HEK293 (cell line): ENCODE data around the gene TNS1.

Experiments
- CTCF ChIA-PET: fragments of 350-600 bp; formaldehyde crosslinking; extraction: SDS; loops from one replicate; lab custom pipeline; 2021; ENCODE audit warnings: antibody characterized with exemption; lab: Yijun Ruan, JAX
- POLR2A ChIA-PET: fragments of 300-600 bp; formaldehyde crosslinking; extraction: SDS; loops from one replicate; lab custom pipeline; 2020; ENCODE audit warnings: antibody characterized with exemption, inconsistent platforms; lab: Yijun Ruan, JAX
- H3K27ac ChIP-seq: fragments of 200-500 bp; sonication (Bioruptor generic); 2 replicates; pipeline ENCODE4 v1.5.1; 2014; ENCODE audit warnings: low read depth, low read length, control low read depth, inconsistent platforms; ENCODE audit errors: extremely low read depth
- H3K36me3 ChIP-seq, 2 experiments: fragments of 200-500 bp in 1 of 2; sonication (Bioruptor generic) in 1 of 2; 1 replicate in 1 of 2; 2 replicates in 1 of 2; pipeline ENCODE4 v1.5.1; 2014 to 2017; ENCODE audit warnings: inconsistent platforms in 2 of 2, low read length in 2 of 2; ENCODE audit not compliant: control insufficient read depth in 2 of 2, insufficient read depth in 1 of 2
- H3K4me1 ChIP-seq: fragments of 200-500 bp; sonication (Bioruptor generic); 2 replicates; pipeline ENCODE4 v1.5.1; 2014; ENCODE audit warnings: mild to moderate bottlenecking, low read length, inconsistent platforms; ENCODE audit not compliant: control insufficient read depth, insufficient read depth
- H3K4me3 ChIP-seq: 2 replicates; pipeline ENCODE4 v1.5.1; 2011; ENCODE audit warnings: low read depth, mild to moderate bottlenecking, control low read depth, low read length, moderate library complexity
- H3K9me3 ChIP-seq: fragments of 200-500 bp; sonication (Bioruptor generic); 2 replicates; pipeline ENCODE4 v1.5.1; 2014; ENCODE audit warnings: low read depth, low read length, inconsistent platforms; ENCODE audit not compliant: control insufficient read depth, insufficient read depth
- OSR2 ChIP-seq: fragments of 450-650 bp; formaldehyde crosslinking; IDR thresholded peaks from 2 replicates; pipeline ENCODE4 v1.5.1; 2016; ENCODE audit warnings: missing biosample characterization, missing genetic modification characterization
- PRDM4 ChIP-seq: fragments of 450-650 bp; formaldehyde crosslinking; IDR thresholded peaks from 2 replicates; pipeline ENCODE4 v1.5.1; 2017; ENCODE audit warnings: missing biosample characterization, missing genetic modification characterization
- SP7 ChIP-seq: fragments of 450-650 bp; formaldehyde crosslinking; IDR thresholded peaks from 2 replicates; pipeline ENCODE4 v1.5.1; 2016; ENCODE audit warnings: missing biosample characterization, missing genetic modification characterization
- YY1 ChIP-seq: fragments of 450-650 bp; formaldehyde crosslinking; IDR thresholded peaks from 2 replicates; pipeline ENCODE4 v1.5.1; 2018; ENCODE audit warnings: missing biosample characterization, missing genetic modification characterization
- ZBTB11 ChIP-seq: fragments of 450-650 bp; formaldehyde crosslinking; conservative IDR thresholded peaks from 2 replicates; pipeline ENCODE4 v1.5.1; 2016; ENCODE audit warnings: low read depth, missing biosample characterization, missing genetic modification characterization
- ZBTB17 ChIP-seq: fragments of 450-650 bp; formaldehyde crosslinking; IDR thresholded peaks from 2 replicates; pipeline ENCODE4 v1.5.1; 2016; ENCODE audit warnings: missing biosample characterization, missing genetic modification characterization
- ZBTB6 ChIP-seq: fragments of 450-650 bp; formaldehyde crosslinking; IDR thresholded peaks from 2 replicates; pipeline ENCODE4 v1.5.1; 2017; ENCODE audit warnings: missing biosample characterization, missing genetic modification characterization
- ZNF157 ChIP-seq: fragments of 450-650 bp; formaldehyde crosslinking; IDR thresholded peaks from 2 replicates; pipeline ENCODE4 v1.5.1; 2016; ENCODE audit warnings: missing biosample characterization, missing genetic modification characterization
- ZNF391 ChIP-seq: fragments of 450-650 bp; formaldehyde crosslinking; IDR thresholded peaks from 2 replicates; pipeline ENCODE4 v1.5.1; 2016; ENCODE audit warnings: low read depth, missing biosample characterization, missing genetic modification characterization, borderline replicate concordance
- TF ChIP-seq, protein P1 (sequence below): fragments of 450-650 bp; IDR thresholded peaks from 2 replicates; pipeline ENCODE4 v1.5.1; 2018; ENCODE audit warnings: missing biosample characterization, mild to moderate bottlenecking, missing genetic modification characterization
- TF ChIP-seq, protein P2 (sequence below): fragments of 450-650 bp; formaldehyde crosslinking; IDR thresholded peaks from 2 replicates; pipeline ENCODE4 v1.5.1; 2016; ENCODE audit warnings: missing biosample characterization, missing genetic modification characterization, borderline replicate concordance
- TF ChIP-seq, protein P3 (sequence below): fragments of 450-650 bp; formaldehyde crosslinking; IDR thresholded peaks from 2 replicates; pipeline ENCODE4 v1.5.1; 2016; ENCODE audit warnings: missing biosample characterization, missing genetic modification characterization
- TF ChIP-seq, protein P4 (sequence below): fragments of 450-650 bp; formaldehyde crosslinking; IDR thresholded peaks from 2 replicates; pipeline ENCODE4 v1.5.1; 2016; ENCODE audit warnings: missing biosample characterization, missing genetic modification characterization
- TF ChIP-seq, protein P5 (sequence below): fragments of 450-650 bp; formaldehyde crosslinking; IDR thresholded peaks from 2 replicates; pipeline ENCODE4 v1.5.1; 2016; ENCODE audit warnings: missing biosample characterization, missing genetic modification characterization

Gene TNS1

GRCh38 chr2:217776631-217777030 lies 226.2 kb downstream of the TNS1 start (continued):
- TF ChIP-seq ZBTB11, result no peak
- TF ChIP-seq, all 188 proteins: peak for 0

DNA sequence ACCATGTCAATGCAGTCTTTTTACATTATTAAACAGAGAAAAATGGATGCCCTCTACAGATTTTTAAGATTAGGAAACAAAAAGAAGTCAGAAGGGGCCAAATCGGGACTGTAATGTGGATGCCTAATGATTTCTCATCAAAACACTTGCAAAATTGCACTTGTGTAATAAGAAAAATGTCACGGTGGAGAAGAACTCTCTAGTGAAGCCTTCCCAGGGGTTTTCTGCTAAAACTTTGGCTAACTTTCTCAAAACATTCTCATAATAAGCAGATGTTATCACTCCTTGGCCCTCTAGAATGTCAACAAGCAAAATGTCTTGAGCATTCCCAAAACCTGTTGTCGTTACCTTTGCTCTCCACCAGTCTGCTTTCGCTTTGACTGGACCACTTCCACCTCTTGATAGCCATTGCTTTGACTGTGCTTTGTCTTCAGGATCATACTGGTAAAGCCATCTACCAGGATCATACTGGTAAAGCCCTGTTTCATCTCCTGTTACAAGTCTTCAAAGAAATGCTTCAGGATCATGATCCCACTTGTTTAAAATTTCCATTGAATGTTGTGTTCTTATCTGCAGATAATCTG lies 226.8 kb downstream of the TNS1 start:
- no peak overlapping the region for H3K27ac ChIP-seq
- CTCF ChIA-PET, result interaction anchor here (1.6 to 2.8 kb wide), 4 partner anchors 9 to 13 kb away, joined by 9 to 17 read pairs (median 13); no protein-coding TSS in a partner anchor
- no peaks in the 10 kb centered on the region for H3K9me3 ChIP-seq
- TF ChIP-seq OSR2 (tag by site-specific recombination) (no peak), ZNF157 (no peak), SP7 (tag by site-specific recombination) (no peak), ZBTB6 (no peak)
- TF ChIP-seq, protein P1, sequence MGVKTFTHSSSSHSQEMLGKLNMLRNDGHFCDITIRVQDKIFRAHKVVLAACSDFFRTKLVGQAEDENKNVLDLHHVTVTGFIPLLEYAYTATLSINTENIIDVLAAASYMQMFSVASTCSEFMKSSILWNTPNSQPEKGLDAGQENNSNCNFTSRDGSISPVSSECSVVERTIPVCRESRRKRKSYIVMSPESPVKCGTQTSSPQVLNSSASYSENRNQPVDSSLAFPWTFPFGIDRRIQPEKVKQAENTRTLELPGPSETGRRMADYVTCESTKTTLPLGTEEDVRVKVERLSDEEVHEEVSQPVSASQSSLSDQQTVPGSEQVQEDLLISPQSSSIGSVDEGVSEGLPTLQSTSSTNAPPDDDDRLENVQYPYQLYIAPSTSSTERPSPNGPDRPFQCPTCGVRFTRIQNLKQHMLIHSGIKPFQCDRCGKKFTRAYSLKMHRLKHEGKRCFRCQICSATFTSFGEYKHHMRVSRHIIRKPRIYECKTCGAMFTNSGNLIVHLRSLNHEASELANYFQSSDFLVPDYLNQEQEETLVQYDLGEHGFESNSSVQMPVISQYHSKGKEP, result no peak
- TF ChIP-seq, protein P2, sequence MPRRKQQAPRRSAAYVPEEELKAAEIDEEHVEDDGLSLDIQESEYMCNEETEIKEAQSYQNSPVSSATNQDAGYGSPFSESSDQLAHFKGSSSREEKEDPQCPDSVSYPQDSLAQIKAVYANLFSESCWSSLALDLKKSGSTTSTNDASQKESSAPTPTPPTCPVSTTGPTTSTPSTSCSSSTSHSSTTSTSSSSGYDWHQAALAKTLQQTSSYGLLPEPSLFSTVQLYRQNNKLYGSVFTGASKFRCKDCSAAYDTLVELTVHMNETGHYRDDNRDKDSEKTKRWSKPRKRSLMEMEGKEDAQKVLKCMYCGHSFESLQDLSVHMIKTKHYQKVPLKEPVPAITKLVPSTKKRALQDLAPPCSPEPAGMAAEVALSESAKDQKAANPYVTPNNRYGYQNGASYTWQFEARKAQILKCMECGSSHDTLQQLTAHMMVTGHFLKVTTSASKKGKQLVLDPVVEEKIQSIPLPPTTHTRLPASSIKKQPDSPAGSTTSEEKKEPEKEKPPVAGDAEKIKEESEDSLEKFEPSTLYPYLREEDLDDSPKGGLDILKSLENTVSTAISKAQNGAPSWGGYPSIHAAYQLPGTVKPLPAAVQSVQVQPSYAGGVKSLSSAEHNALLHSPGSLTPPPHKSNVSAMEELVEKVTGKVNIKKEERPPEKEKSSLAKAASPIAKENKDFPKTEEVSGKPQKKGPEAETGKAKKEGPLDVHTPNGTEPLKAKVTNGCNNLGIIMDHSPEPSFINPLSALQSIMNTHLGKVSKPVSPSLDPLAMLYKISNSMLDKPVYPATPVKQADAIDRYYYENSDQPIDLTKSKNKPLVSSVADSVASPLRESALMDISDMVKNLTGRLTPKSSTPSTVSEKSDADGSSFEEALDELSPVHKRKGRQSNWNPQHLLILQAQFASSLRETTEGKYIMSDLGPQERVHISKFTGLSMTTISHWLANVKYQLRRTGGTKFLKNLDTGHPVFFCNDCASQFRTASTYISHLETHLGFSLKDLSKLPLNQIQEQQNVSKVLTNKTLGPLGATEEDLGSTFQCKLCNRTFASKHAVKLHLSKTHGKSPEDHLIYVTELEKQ, result no peak
- TF ChIP-seq, protein P3, sequence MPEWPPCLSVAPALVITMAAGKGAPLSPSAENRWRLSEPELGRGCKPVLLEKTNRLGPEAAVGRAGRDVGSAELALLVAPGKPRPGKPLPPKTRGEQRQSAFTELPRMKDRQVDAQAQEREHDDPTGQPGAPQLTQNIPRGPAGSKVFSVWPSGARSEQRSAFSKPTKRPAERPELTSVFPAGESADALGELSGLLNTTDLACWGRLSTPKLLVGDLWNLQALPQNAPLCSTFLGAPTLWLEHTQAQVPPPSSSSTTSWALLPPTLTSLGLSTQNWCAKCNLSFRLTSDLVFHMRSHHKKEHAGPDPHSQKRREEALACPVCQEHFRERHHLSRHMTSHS (tag by site-specific recombination), result no peak
- H3K36me3 ChIP-seq, result no peaks in the 10 kb centered on the region
- H3K4me3 ChIP-seq, result no peak overlapping the region
- POLR2A ChIA-PET, result no interaction called here
- H3K4me1 ChIP-seq, result no peaks in the 10 kb centered on the region

DNA sequence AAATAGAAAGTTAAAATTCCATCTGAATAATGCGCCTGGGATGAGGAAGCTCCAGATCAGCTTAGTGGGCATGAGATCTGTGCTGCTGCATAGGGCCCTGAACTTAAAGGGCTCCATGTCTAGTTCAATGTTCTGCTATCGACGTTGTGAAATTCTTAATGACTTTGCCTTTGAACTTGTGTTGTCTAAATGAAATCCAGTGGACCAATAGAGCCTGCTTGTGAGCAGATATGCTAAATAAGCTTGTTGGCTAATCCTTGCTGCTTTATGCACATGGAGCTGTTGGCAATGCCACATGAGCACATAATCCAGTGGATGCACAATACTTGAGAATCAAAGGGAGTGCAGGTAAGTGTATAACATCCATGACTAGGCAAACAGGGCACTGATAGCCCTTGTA lies 228.6 kb downstream of the TNS1 start:
- H3K27ac ChIP-seq, result no peak overlapping the region
- no peaks in the 10 kb centered on the region for H3K9me3 ChIP-seq
- H3K4me1 ChIP-seq, result no peaks in the 10 kb centered on the region
- ChIA-PET CTCF (interaction anchor here (0.6 to 2.8 kb wide), 6 partner anchors 11 to 215 kb away, joined by 4 to 17 read pairs (median 5); no protein-coding TSS in a partner anchor), POLR2A (no interaction called here)
- H3K36me3 ChIP-seq, result no peaks in the 10 kb centered on the region
- H3K4me3 ChIP-seq, result no peak overlapping the region
- TF ChIP-seq, protein P4, sequence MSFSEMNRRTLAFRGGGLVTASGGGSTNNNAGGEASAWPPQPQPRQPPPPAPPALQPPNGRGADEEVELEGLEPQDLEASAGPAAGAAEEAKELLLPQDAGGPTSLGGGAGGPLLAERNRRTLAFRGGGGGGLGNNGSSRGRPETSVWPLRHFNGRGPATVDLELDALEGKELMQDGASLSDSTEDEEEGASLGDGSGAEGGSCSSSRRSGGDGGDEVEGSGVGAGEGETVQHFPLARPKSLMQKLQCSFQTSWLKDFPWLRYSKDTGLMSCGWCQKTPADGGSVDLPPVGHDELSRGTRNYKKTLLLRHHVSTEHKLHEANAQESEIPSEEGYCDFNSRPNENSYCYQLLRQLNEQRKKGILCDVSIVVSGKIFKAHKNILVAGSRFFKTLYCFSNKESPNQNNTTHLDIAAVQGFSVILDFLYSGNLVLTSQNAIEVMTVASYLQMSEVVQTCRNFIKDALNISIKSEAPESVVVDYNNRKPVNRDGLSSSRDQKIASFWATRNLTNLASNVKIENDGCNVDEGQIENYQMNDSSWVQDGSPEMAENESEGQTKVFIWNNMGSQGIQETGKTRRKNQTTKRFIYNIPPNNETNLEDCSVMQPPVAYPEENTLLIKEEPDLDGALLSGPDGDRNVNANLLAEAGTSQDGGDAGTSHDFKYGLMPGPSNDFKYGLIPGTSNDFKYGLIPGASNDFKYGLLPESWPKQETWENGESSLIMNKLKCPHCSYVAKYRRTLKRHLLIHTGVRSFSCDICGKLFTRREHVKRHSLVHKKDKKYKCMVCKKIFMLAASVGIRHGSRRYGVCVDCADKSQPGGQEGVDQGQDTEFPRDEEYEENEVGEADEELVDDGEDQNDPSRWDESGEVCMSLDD (tag by site-specific recombination), result no peak
- TF ChIP-seq ZBTB17 (tag by site-specific recombination) (no peak), PRDM4 (no peak), ZNF391 (tag by site-specific recombination) (no peak), YY1 (tag by site-specific recombination) (no peak)
- TF ChIP-seq, protein P5, sequence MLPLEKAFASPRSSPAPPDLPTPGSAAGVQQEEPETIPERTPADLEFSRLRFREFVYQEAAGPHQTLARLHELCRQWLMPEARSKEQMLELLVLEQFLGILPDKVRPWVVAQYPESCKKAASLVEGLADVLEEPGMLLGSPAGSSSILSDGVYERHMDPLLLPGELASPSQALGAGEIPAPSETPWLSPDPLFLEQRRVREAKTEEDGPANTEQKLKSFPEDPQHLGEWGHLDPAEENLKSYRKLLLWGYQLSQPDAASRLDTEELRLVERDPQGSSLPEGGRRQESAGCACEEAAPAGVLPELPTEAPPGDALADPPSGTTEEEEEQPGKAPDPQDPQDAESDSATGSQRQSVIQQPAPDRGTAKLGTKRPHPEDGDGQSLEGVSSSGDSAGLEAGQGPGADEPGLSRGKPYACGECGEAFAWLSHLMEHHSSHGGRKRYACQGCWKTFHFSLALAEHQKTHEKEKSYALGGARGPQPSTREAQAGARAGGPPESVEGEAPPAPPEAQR (tag by site-specific recombination), result no peak
